ENCODE results near the gene ESRRB.
A peak's percentile ranks its signal among the peaks of the same experiment; 100 is the strongest.
"Not testable (repeated sequence)": the region's sequence is repeated elsewhere in the genome, so short reads cannot be mapped to it uniquely, and the experiment has no call there.

Gene ESRRB

GRCh38 chr14:76497550-76498462, 121.9 kb downstream of the ESRRB start:
- DNase-seq (ENCODE audit: low spot score) = no peak

- DNase-seq (ENCODE audit: low spot score) = no peak
These were observed 122.6 kb downstream of the ESRRB start for GRCh38 chr14:76498463-76498935.

GRCh38 chr14:76498976-76499375, 123.0 kb downstream of the ESRRB start:
- no peak for DNase-seq (ENCODE audit: low spot score)

- no peak for DNase-seq (ENCODE audit: low spot score)
These were observed 123.5 kb downstream of the ESRRB start for GRCh38 chr14:76499399-76499798.

GRCh38 chr14:76500011-76500410, 124.1 kb downstream of the ESRRB start:
- no peak for DNase-seq (ENCODE audit: low spot score)

- DNase-seq (ENCODE audit: low spot score) = no peak
These were observed 124.5 kb downstream of the ESRRB start for GRCh38 chr14:76500480-76500879.

GRCh38 chr14:76501156-76501720, 125.3 kb downstream of the ESRRB start:
- DNase-seq (ENCODE audit: low spot score) = no peak

GRCh38 chr14:76502219-76502618, 126.3 kb downstream of the ESRRB start:
- DNase-seq (ENCODE audit: low spot score) = no peak

GRCh38 chr14:76502638-76503037, 126.7 kb downstream of the ESRRB start:
- DNase-seq (ENCODE audit: low spot score) = no peak

- peak; percentile 33 for DNase-seq (ENCODE audit: low spot score)
These were observed 133.4 kb downstream of the ESRRB start for GRCh38 chr14:76509311-76509710.

- no peak for DNase-seq (ENCODE audit: low spot score)
These were observed 134.2 kb downstream of the ESRRB start for GRCh38 chr14:76510181-76510580.

- no peak for DNase-seq (ENCODE audit: low spot score)
These were observed 138.5 kb downstream of the ESRRB start for GRCh38 chr14:76514213-76514998.

- no peak for DNase-seq (ENCODE audit: low spot score)
These were observed 140.9 kb downstream of the ESRRB start for GRCh38 chr14:76516884-76517283.

GRCh38 chr14:76518366-76518765, 142.4 kb downstream of the ESRRB start:
- no peak for DNase-seq (ENCODE audit: low spot score)

GRCh38 chr14:76525106-76525821, 149.3 kb downstream of the ESRRB start:
- no peak for DNase-seq (ENCODE audit: low spot score)

- no peak for DNase-seq (ENCODE audit: low spot score)
These were observed 155.1 kb downstream of the ESRRB start for GRCh38 chr14:76531085-76531484.

- no peak for DNase-seq (ENCODE audit: low spot score)
These were observed 155.9 kb downstream of the ESRRB start for GRCh38 chr14:76531821-76532318.

GRCh38 chr14:76536636-76537035, 160.7 kb downstream of the ESRRB start:
- not testable (repeated sequence) for DNase-seq (ENCODE audit: low spot score)

- DNase-seq (ENCODE audit: low spot score) = no peak
These were observed 162.1 kb downstream of the ESRRB start for GRCh38 chr14:76537906-76538647.

GRCh38 chr14:76538648-76539008, 162.7 kb downstream of the ESRRB start:
- DNase-seq (ENCODE audit: low spot score) = no peak

- no peak for DNase-seq (ENCODE audit: low spot score)
These were observed 163.2 kb downstream of the ESRRB start for GRCh38 chr14:76539130-76539529.

All from putamen (tissue), 1 donor.